Esophagus muscularis mucosa (tissue), 4 donors: Measurements from ENCODE around the gene ZNF22. TPM values are rescaled to one million over a fixed set of nuclear protein-coding genes. Genes with fewer than 3 reads are reported as not detected.

ENCODE experiments used
- DNase-seq: peaks from one replicate; pipeline ENCODE4 v3.0.0-alpha.2; 2017; ENCODE audit errors: extremely low spot score
- H3K27ac ChIP-seq, 4 donors: fragments of 200-600 bp; sonication (generic); replicated peaks in 1 of 4; 1 replicate in 3 of 4; 2 replicates in 1 of 4; pipeline ENCODE4 v1.5.1; 2016 to 2019; ENCODE audit warnings: mild to moderate bottlenecking in 1 of 4
- H3K27me3 ChIP-seq, 4 donors: fragments of 200-600 bp; sonication (generic); one replicate each; pipeline versions ENCODE4 v1.5.1 to v1.6.0; 2016 to 2019
- H3K36me3 ChIP-seq, 4 donors: fragments of 200-600 bp; sonication (generic); one replicate each; pipeline ENCODE4 v1.5.1; 2016 to 2019
- H3K4me1 ChIP-seq, 4 donors: fragments of 200-600 bp; sonication (generic); one replicate each; pipeline ENCODE4 v1.5.1; 2016 to 2019
- H3K4me3 ChIP-seq, 4 donors: fragments of 200-600 bp; sonication (generic); 1 replicate in 2 of 4; 2 replicates in 2 of 4; pipeline ENCODE4 v1.5.1; 2016 to 2019; ENCODE audit warnings: mild to moderate bottlenecking in 4 of 4, moderate library complexity in 1 of 4
- H3K9me3 ChIP-seq, 4 donors: fragments of 200-600 bp; sonication (generic); 1 replicate in 3 of 4; 2 replicates in 1 of 4; pipeline ENCODE4 v1.5.1; 2016 to 2019
- EP300 ChIP-seq: sonication (generic); formaldehyde crosslinking; IDR thresholded peaks from one replicate; pipeline ENCODE4 v1.6.1; 2017; ENCODE audit warnings: antibody characterized with exemption
- POLR2A ChIP-seq: fragments of 450-650 bp; IDR thresholded peaks from one replicate; pipeline ENCODE4 v1.6.1; 2017; ENCODE audit warnings: antibody characterized with exemption, moderate library complexity, mild to moderate bottlenecking, low read depth
- POLR2AphosphoS5 ChIP-seq, 2 donors: sonication (generic); formaldehyde crosslinking; IDR thresholded peaks; one replicate each; pipeline ENCODE4 v1.6.1; 2017; ENCODE audit warnings: antibody characterized with exemption in 2 of 2
- WGBS: methylation state at CpG from one replicate; pipeline ENCODE4 v1.1.5; 2018; 5-methylcytosine and 5-hydroxymethylcytosine counted together
- intact Hi-C: fragments of 100-400 bp; cut with DNase I; formaldehyde crosslinking; loops from one replicate; pipeline ENCODE4 v1.15.1; 2023
- total RNA-seq, 4 donors: library from RNA; depleted of rRNA; stranded (reverse); fragments of >200 nt; gene quantifications; one replicate each; pipeline versions ENCODE4 v1.1.0 to v1.2.1, GENCODE V29; 2016
- TF ChIP-seq, protein P1 (sequence below), 3 experiments: fragments of 200-600 bp in 2 of 3; fragments of 450-650 bp in 1 of 3; sonication (generic) in 2 of 3; IDR thresholded peaks; one replicate each; pipeline ENCODE4 v1.5.1; 2017 to 2019; ENCODE audit warnings: antibody characterized with exemption in 3 of 3, mild to moderate bottlenecking in 2 of 3, moderate library complexity in 1 of 3

The ZNF22 gene
- total RNA-seq, 4 donors from 2014 or later: 17.5 to 24.4 (median 19.5) TPM

- DNase-seq: peak; percentile 83
- H3K27ac ChIP-seq: peak overlapping the region in 1 of 4 donors; percentile 1
- H3K4me1 ChIP-seq: peaks cover 34 to 52% (median 45%) of the 10 kb centered on the region in 4 donors
- WGBS: 94% methylated on average over 10 of the region's 10 CpGs
- H3K9me3 ChIP-seq: no peaks in the 10 kb centered on the region
- no peak overlapping the region for H3K4me3 ChIP-seq
- intact Hi-C loops: loop anchor here (10.0 kb wide), 1 partner anchor 591 kb away; no protein-coding TSS in a partner anchor
- H3K36me3 ChIP-seq: peaks cover 9 to 30% (median 15%) of the 10 kb centered on the region in 4 donors
- no peaks in the 10 kb centered on the region for H3K27me3 ChIP-seq
- TF ChIP-seq EP300: no peak
- TF ChIP-seq POLR2AphosphoS5 (IDR thresholded peaks at IDR 0.05): no peak
- TF ChIP-seq POLR2A: no peak
- TF ChIP-seq, protein P1, sequence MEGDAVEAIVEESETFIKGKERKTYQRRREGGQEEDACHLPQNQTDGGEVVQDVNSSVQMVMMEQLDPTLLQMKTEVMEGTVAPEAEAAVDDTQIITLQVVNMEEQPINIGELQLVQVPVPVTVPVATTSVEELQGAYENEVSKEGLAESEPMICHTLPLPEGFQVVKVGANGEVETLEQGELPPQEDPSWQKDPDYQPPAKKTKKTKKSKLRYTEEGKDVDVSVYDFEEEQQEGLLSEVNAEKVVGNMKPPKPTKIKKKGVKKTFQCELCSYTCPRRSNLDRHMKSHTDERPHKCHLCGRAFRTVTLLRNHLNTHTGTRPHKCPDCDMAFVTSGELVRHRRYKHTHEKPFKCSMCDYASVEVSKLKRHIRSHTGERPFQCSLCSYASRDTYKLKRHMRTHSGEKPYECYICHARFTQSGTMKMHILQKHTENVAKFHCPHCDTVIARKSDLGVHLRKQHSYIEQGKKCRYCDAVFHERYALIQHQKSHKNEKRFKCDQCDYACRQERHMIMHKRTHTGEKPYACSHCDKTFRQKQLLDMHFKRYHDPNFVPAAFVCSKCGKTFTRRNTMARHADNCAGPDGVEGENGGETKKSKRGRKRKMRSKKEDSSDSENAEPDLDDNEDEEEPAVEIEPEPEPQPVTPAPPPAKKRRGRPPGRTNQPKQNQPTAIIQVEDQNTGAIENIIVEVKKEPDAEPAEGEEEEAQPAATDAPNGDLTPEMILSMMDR (IDR thresholded peaks at IDR 0.05): no peak
Observed at GRCh38 chr10:45003432-45004000, 2.8 kb downstream of the ZNF22 start.

DNA sequence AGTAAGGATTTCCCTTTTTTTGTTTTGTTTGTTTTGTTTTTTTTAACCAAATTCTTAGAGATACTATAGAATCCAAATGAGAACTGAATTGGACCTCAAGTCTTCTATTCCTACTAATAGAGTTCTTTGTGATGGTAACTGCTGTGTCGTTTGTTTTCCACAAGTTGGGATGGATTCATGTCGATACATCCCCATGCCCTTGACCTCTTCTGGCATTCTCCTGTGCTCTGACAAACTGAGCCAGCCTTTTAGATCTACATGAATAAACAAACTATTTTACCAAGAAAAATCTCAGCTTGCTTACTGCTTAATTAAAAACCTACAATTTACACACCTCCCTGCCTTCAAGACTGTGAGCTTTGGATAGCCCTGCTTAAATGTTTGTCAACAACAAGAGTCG is 3.9 kb downstream of the ZNF22 start:
- Histone ChIP-seq H3K36me3 (peaks cover 9 to 30% (median 15%) of the 10 kb centered on the region in 4 donors), H3K4me3 (no peak overlapping the region), H3K27ac (no peak overlapping the region), H3K4me1 (peaks cover 23 to 49% (median 37%) of the 10 kb centered on the region in 4 donors), H3K9me3 (no peaks in the 10 kb centered on the region), H3K27me3 (no peaks in the 10 kb centered on the region)
- WGBS: 69% methylated on average over 3 of the region's 3 CpGs
- peak; percentile 14 for DNase-seq
- no peak for TF ChIP-seq POLR2A
- TF ChIP-seq, protein P1 (IDR thresholded peaks at IDR 0.05): no peak
- TF ChIP-seq POLR2AphosphoS5 (IDR thresholded peaks at IDR 0.05): no peak
- no peak for TF ChIP-seq EP300
- intact Hi-C loops: loop anchor here (10.0 kb wide), 1 partner anchor 590 kb away; no protein-coding TSS in a partner anchor

DNA sequence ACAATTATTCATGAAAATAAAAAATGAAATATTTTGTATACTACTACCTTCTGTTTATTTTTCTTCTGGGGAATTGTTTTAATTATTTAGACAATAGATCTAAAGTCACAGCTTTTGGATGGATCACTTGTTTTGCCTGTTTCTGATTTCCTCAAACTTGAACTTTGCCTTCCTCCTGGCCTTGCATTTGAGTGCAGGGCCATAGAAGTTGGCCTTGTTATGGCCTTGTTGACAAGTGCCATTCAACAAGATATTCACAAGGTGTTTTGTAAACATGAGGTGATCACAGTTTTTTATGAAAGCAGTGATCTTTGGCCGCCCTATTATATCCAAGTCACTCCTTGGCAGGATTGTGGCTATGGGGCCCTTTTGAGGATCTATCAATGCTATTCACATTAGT is 4.6 kb downstream of the ZNF22 start:
- H3K27ac ChIP-seq: no peak overlapping the region
- DNase-seq: no peak
- H3K27me3 ChIP-seq: no peaks in the 10 kb centered on the region
- H3K4me3 ChIP-seq: no peak overlapping the region
- peaks cover 9 to 30% (median 15%) of the 10 kb centered on the region in 4 donors for H3K36me3 ChIP-seq
- intact Hi-C loops: loop anchor here (10.0 kb wide), 1 partner anchor 590 kb away; no protein-coding TSS in a partner anchor
- no peaks in the 10 kb centered on the region for H3K9me3 ChIP-seq
- H3K4me1 ChIP-seq: peaks cover 19 to 42% (median 31%) of the 10 kb centered on the region in 4 donors
- TF ChIP-seq, protein P1 (IDR thresholded peaks at IDR 0.05): no peak
- no peak for TF ChIP-seq EP300
- TF ChIP-seq POLR2AphosphoS5 (IDR thresholded peaks at IDR 0.05): no peak
- no peak for TF ChIP-seq POLR2A
- 93% methylated on average over 1 of the region's 1 CpG for WGBS

DNA sequence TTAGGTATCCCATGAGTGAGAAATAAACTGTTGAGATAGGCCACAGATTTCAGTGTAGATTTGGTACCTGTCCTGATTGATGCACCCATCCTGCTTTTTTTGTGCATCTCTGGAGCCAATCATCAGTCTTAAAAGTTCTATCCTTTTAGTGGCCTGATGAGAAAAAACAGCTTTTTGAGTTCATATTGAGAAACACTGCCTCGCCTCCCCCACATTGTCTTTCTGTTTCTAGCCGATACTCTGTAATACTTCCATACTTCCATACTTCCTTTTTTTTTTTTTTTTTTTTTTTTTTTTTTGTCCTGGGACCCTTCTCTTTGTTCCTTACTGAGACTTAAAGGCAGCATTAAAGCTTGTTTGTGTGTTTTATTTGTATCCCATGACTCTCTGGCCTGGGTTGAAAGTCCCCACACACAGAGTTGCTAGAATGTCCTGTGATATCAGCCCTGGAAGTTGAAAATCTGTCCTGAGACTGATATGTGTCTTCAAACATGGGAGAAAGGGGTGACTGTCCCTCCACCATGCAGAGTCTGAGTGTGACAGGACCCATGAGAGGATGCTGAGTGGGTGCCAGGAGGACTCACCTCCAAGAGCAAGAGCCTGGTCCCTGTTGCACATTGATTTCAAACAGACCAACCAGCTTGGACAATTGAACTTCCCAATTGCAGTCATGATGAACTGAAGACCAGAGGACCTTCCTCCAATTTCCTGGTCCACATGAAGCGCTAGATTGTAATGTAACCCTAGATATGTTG is 5.7 kb downstream of the ZNF22 start:
- intact Hi-C loops: loop anchor here (10.0 kb wide), 1 partner anchor 588 kb away; no protein-coding TSS in a partner anchor
- WGBS: 81% methylated on average over 3 of the region's 3 CpGs
- H3K27me3 ChIP-seq: no peaks in the 10 kb centered on the region
- no peak overlapping the region for H3K27ac ChIP-seq
- peaks cover 19 to 39% (median 25%) of the 10 kb centered on the region in 4 donors for H3K4me1 ChIP-seq
- peaks cover 9 to 30% (median 15%) of the 10 kb centered on the region in 4 donors for H3K36me3 ChIP-seq
- no peaks in the 10 kb centered on the region for H3K9me3 ChIP-seq
- TF ChIP-seq POLR2A: no peak
- no peak for TF ChIP-seq POLR2AphosphoS5 (IDR thresholded peaks at IDR 0.05)
- no peak for TF ChIP-seq EP300
- TF ChIP-seq, protein P1 (IDR thresholded peaks at IDR 0.05): no peak
- H3K4me3 ChIP-seq: no peak overlapping the region
- DNase-seq: peak; percentile 68
